ENCODE results near the gene FGF6.

Gene FGF6

GRCh38 chr12:4445156-4446101, at the start of gene FGF6:
Gene FGF6, minus strand, starts transcription at chr12:4445815. Its CDS starts 245 bp downstream, at chr12:4445570.
- DNase-seq: no peak

GRCh38 chr12:4490973-4491372, 45.4 kb upstream of the FGF6 start:
- no peak for DNase-seq

- DNase-seq: no peak
These were observed 43.9 kb upstream of the FGF6 start for GRCh38 chr12:4489556-4489955.

- no peak for DNase-seq
These were observed 41.4 kb upstream of the FGF6 start for GRCh38 chr12:4486980-4487379.

GRCh38 chr12:4486049-4486699, 40.6 kb upstream of the FGF6 start:
- peak; percentile 78 for DNase-seq

- peak; percentile 100 for DNase-seq
These were observed 38.5 kb upstream of the FGF6 start for GRCh38 chr12:4483885-4484823.

GRCh38 chr12:4482936-4483335, 37.3 kb upstream of the FGF6 start:
- peak; percentile 80 for DNase-seq

- DNase-seq: peak; percentile 81
These were observed 33.3 kb upstream of the FGF6 start for GRCh38 chr12:4478933-4479332.

GRCh38 chr12:4477129-4477528, 31.5 kb upstream of the FGF6 start:
- DNase-seq: no peak

GRCh38 chr12:4472046-4472445, 26.4 kb upstream of the FGF6 start:
- no peak for DNase-seq

- DNase-seq: no peak
These were observed 25.6 kb upstream of the FGF6 start for GRCh38 chr12:4471256-4471655.

- DNase-seq: no peak
These were observed 23.4 kb upstream of the FGF6 start for GRCh38 chr12:4468994-4469393.

- DNase-seq: no peak
These were observed 15.1 kb upstream of the FGF6 start for GRCh38 chr12:4460761-4461160.

GRCh38 chr12:4455849-4456248, 10.2 kb upstream of the FGF6 start:
- peak; percentile 73 for DNase-seq

GRCh38 chr12:4454315-4454860, 8.8 kb upstream of the FGF6 start:
- no peak for DNase-seq

- no peak for DNase-seq
These were observed 6.1 kb upstream of the FGF6 start for GRCh38 chr12:4451694-4452093.

GRCh38 chr12:4450551-4451112, 5.0 kb upstream of the FGF6 start:
- no peak for DNase-seq

GRCh38 chr12:4449851-4450221, 4.2 kb upstream of the FGF6 start:
- peak; percentile 91 for DNase-seq

- no peak for DNase-seq
These were observed 3.6 kb upstream of the FGF6 start for GRCh38 chr12:4448943-4449850.

GRCh38 chr12:4448371-4448940, 2.8 kb upstream of the FGF6 start:
- DNase-seq: no peak

GRCh38 chr12:4447151-4447550, 1.5 kb upstream of the FGF6 start:
- DNase-seq: no peak

Data from DMS53 (cell line).